KBM-7 (cell line): ENCODE results near the gene PTMA.
"Not testable (repeated sequence)": the region's sequence is repeated elsewhere in the genome, so short reads cannot be mapped to it uniquely, and the experiment has no call there.

Experiments used
- DNase-seq: peaks from one replicate; pipeline ENCODE4 v3.0.0-alpha.2; 2015
- in situ Hi-C: fragments of 300-500 bp; cut with MboI; formaldehyde crosslinking; loops from 2 replicates; pipeline ENCODE4 v1.14.3; 2020; ENCODE audit warnings: low sequenced_read_pairs, low pct_unique_long_range_greater_than_20kb, mixed read lengths

PTMA gene

DNA sequence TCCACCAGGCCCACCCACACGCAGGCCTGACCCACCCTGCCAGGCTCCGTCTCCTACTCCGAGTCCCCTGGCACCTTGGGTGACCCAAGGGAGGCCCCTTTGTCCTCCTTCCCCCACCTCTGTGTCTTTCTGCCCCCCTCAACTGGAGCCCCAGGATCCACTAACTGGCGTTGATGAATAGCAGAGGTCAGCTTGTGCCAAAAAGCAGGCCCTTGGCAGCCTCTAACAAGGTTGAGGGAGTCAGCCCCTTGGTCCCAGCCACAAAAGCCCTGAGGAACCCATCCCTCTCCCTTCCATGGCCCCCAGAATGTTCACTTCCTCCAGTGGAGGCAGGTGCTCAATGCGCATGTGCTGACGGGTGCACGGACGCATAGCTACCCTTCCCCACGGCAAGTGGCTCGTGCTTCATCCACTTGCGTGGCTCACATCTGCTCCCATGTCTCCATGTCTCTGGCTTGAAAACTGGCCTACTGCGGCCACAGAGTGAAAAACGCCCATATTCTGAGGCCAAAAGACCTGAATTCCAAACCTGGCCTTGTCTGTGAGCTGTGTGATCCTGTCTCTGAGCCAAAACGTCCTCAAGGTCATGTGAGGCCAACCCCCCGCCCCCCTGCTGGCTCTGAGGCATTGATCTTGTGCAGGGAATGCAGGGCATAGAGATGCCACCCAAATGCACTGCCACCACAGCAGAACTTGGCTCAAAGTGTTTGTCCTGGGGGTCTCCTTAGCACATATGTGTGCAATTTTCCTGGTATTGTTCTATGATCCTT is 19.0 kb upstream of the PTMA start:
- DNase-seq: no peak
- in situ Hi-C loops: no loop called here

DNA sequence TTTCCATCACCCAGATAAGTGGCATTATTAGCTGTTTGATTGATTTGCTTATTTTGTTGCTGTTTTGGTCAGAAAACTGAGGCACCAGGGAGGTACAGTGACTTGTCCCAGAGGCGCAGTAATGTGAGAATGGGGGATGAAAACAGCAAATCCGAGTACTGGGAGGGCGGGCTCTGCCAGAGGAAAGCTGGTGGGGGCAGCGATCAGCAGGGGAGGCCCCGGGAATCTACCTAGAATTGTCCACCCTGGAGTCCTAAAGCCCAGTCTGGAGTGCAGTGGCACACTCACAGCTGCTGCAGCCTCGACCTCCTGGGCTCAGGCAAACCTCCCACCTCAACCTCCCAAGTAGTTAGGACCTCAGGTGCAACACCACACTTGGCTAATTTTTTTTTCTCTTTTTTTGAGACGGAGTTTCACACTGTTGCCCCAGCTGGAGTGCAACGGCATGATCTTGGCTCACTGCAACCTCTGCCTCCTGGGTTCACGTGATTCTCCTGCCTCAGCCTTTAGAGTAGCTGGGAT is 17.0 kb upstream of the PTMA start:
- no peak for DNase-seq
- in situ Hi-C loops: no loop called here

DNA sequence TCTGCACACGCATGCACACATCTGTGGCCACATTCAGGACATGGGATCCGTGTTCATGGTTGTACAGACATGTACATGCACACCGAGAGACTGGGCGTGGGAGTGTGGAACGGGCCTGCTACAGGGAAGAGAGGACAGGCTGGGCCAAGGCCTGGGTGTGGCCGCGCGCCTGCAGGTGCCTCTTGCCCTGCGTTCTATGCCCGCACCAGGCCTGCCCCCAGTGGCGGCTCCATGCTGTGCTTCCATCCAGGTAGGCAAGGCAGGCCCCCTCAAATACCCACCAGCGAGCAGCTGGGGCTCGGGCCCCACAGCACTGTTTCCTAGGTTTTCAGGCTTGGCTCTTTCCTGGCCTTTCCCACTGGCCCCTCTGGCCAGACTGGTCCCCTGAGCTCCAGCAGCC is 15.5 kb upstream of the PTMA start:
- no peak for DNase-seq
- in situ Hi-C loops: no loop called here

DNA sequence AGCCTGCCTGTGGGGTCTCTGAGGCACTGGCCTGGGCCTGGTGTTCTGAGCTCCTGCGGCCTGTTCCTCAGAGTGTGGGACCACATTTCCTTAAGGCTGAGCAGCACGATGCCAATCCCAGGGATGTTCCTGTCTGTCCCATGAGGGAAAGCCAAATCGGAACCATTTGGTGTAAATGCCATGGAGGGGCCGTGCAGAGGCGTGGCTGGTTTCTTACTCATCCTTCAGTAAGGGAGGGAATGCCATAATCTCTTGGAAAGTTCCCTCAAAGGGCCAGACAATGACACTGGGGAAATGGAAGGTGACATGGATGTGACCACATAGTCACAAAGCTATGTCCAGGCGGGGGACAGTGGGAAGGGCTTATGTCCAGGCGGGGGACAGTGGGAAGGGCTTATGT is 14.4 kb upstream of the PTMA start:
- in situ Hi-C loops: no loop called here
- no peak for DNase-seq

DNA sequence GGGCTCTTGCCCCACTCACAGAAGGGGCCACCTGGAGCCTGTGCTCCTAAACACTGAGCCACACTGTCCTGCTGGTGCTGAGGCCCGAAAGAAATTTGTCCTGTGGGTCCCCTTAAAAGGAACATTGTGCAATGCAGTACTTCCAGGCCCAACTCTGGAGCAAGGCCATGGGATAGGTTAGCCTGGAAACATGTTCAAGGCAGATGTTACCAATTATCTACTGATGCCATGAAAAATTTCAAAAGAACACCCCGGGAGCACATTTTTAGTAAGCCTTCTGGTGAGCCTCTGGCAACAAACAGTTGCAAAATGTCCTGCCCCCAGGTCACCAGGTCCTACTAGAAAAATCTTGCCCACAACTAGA is 12.3 kb upstream of the PTMA start:
- in situ Hi-C loops: no loop called here
- DNase-seq: no peak

DNA sequence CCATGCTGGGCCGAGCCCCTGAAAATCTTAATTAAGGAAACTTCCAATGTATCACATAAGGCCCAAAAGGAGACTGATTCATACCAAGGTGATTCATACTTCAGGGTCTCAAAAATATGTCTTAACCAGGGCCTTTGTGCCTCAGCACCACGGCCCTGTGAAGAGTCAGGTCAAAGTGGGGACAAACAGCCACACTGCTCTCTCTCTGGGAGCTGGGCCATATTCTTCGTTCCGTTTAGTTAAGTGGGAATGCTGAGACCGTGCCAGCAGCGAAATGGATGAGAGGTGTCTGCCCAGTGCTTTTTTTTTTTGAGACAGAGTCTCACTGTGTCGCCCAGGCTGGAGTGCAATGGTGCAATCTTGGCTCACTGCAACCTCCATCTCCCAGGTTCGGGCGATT is 9.3 kb upstream of the PTMA start:
- in situ Hi-C loops: no loop called here

DNA sequence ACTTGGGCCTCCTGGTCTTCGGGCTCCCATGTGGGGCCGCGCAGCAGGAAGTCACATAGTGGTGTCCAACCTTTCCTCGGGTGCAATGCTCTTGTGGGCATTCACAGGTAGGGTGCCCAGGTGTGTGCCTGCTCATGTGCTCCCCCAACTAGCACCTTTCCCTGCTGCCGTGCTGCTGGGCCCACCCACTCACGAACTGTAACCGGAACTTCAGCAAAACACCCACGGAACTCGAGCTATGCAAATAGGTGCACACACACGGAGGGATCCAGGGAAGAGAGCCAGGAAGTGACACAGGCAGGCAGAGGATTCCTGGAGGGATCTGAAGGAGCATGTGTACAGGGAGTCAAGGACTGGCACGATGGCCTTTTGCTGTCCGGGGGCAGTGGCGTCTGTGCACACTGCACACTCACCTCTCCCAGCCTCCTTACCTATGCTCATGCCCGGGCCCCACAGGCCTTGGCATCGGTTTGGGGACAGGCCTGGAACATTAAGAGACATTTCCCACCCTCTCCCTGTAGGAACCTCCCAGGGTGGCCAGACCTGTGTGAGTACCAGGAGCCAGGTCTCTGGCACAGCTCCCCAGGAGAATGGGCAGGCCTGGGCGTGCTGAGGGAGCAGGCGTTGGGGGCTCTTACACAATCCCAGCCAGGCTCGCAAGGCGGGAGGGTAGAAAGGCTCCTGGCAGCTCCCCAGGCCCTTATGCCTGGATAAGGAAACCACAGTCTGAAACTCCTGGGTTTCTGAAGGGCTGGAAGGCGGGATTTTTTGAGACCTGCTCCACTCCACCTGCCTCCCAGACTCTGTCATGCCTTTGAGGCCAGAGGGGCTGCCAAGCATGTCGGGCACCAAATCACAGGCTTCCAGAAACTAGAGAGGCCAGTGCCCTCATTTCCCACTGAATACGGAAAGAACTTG is 6.6 kb upstream of the PTMA start:
- in situ Hi-C loops: no loop called here
- no peak for DNase-seq

More for the DNA sequence above, 9.3 kb upstream of the PTMA start:
- DNase-seq: no peak

DNA sequence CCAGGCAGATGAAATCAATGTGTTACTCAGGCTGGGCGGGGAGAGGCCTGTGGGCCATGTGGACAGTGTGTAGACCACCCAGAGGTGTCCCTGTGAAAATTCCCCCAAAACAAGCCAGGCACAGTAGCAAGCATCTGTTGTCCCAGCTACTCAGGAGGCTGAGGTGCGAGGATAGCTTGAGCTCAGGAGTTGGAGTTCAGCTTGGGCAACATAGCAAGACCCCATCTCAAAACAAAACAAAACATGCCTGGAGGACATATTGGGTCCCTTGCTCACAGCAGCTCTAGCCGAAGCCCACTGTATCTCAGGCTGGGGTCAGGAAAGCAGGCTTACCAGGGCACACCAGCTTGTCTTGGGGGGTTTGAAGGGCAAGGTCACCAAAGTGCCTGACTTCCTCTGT is 4.3 kb upstream of the PTMA start:
- no peak for DNase-seq
- in situ Hi-C loops: no loop called here

DNA sequence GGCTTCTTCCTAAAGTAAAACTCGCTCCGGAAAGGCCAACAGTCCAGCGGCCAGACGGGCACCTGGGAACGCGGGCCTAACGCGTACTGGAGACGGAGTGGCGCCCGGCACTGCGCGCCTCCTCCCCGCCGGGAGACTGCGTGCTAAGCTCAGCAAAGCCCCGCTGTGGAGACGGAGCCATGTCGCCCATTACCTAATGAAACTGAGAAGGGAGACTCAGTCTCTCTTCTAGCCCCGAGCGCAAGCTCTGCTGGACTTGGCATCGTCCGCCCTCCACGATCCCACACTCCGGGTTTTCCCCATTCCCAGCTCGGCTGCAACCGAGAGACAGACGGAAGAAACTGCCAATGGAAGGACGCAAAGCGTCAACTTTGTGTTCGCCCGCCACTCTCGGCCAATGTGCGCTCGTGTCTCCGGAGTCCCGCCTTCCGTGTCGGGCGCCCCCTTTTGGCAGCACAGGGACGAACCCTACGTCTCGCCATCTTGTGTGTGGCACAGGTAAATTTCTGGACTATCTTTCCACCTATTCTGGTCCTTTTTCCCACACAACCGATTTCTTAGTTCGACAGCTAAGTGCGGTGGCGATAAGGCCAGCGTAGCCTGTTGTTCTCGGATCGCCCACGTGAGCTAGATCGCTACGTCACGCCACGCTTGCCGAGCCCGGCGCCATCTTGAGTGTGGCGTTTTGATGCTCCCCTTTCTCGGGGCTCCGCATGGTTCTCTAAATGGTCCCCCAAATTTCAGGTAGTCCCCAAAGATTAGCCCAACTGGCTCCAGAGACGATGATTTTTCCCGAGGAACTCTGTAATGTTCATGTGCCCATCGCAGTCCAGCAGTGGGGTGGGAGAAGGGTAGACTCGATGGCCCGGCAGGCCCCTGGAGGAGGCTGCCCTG is 1.3 kb upstream of the PTMA start:
- DNase-seq: peak; percentile 98
- in situ Hi-C loops: no loop called here

DNA sequence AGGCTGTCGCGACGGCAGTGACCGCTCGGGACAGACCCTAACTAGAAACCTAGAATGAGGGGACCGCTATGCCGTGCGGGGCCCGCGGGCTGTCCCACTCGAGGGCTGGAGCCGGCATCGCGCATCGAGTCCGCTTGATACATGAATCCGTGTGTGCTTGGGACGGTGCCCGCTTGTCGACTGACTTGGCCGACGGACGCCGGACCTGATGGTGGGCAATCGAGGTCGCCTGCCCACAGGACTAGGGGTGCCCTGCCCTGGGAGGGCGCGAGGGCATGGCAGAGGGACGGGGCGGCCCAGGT is 749 bp upstream of the PTMA start:
- in situ Hi-C loops: no loop called here
- no peak for DNase-seq

DNA sequence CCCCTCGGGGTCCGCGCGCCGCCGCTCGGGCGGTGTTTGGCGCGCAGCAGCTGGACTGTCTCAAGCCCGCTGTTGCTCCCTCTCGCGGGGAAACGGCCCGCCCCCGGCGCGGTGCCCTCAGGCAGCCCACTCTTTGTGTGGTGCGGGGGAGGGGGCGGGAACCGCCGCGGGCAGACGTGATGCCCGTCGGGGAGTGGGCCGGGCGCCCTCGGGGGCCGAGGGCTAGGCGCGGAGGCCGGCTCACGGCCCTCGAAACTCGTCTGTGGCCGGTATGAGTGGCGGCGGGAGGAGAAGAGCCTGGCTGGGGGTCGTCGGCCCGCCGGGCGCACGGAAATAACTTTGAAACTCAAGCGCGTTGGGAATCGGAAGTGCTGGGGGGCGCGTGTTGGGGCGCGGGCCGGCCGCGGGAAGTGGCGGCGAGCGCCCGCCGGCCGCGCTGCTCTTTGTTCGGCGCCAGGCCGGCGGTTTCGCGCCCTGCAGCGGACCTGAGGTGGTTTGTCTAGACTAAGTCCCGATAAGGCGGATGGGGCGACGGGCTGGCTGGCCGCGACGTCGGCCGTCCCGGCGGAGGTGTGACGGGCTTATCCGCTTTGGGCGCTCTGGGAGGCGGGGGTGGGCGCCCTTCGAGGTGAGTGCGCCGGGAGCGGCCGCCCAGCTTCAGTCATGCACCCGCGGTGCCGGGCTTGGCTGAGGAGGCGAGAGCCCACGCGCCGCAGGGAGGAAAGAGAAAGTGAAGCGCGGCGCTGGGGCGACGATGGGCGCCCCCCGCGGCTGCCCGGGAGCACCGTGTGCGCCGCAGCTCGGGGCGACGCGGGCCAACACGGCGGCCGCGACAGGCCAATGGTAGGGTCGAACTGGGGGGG is 679 bp downstream of the PTMA start:
- in situ Hi-C loops: no loop called here
- DNase-seq: no peak

DNA sequence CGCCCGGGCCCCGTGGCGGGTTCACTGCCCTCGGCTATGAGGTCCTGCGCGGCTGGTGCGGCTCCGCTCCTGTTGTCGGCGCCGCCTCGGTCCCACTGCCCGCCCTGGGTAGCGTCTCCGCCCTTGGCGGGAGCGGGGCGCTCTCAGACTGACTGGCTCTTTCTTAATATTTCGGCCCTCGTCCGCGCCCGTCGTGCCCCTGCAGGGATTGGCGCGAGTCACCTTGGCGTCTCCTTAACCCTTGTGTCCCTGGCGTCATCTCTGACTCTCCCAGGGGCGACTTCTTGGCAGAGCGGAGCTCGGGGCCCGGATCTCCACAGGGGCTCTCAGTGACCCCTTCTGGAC is 1.3 kb downstream of the PTMA start:
- DNase-seq: no peak
- in situ Hi-C loops: no loop called here

DNA sequence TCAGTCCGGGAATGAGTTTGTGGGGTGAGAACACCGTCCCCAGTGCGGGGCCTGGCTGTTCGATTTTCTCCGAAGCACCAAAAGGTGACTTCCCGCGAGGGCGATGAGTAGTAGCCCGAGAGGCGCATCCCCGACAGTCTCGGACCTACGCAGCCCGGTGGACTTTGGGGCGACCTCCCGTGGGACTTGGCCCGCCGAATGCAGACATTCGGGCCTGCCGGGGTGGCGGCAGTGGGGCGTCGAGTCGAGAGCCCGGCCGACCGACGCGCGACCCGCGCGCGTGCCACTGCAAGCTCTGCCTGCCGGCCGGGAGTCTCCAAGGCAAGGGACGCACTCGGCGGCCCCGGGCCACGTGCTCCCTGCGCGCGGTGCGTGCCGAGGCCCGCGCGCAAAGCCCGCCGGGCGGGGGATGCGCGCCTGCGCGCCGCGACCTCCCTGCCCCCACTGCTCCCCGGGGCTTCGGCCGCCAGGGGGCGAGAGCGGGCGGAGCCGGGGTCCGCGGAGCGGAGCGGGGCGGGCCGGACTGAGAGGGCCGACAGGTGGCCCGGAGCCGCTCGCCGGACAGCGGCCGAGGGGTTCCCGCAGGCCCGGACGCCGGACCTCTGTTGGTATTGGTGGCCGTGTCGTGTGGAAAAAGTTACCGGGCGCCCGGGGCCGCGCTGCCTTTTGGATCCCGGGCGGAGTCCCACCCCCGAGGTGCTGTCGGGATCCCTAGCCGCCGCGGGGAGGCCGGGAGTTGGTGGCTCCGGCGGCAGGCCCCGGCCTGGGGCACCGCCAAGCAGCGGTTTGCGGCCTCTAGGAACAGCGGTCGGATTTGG is 1.9 kb downstream of the PTMA start:
- in situ Hi-C loops: no loop called here
- DNase-seq: peak; percentile 68

DNA sequence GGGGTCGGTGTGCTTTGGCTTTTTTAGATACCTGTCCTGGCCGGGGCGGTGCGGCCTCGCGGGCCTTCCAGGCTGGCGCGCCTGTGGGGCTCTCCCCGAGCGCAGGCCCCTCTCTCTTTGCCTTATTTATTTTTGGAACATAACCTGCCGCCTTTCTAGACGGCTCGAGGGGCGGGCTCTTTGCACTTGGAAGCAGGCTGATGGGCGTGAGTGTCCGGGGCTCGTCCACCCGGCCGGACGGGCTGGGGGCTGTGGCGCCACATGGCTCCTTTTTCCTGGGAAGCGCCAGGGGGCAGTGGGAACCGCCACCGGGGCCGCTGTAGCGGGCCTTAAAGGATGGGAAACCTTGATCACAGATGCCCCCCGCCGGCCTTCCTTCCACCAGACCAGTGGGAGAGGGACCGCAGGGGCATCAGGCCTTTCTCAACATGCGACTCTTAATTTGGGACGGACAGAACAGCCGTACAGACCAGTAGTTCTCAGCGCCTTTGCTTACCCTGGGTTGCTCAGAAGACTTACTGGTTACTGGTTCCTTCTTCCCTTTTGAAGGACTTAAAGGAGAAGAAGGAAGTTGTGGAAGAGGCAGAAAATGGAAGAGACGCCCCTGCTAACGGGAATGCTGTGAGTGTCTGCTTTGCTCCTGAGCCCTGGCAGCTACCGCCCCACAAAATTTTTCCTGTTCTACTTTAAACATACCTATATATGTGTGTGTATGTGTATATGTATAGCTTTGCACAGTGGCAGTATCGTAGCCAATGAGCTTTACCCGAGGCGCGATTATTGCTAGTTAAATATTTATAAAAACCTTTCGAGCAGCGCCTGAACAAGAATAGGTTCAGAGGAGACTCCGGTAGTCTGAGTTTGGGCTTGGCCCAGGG is 2.7 kb downstream of the PTMA start:
- in situ Hi-C loops: no loop called here
- peak; percentile 61 for DNase-seq

DNA sequence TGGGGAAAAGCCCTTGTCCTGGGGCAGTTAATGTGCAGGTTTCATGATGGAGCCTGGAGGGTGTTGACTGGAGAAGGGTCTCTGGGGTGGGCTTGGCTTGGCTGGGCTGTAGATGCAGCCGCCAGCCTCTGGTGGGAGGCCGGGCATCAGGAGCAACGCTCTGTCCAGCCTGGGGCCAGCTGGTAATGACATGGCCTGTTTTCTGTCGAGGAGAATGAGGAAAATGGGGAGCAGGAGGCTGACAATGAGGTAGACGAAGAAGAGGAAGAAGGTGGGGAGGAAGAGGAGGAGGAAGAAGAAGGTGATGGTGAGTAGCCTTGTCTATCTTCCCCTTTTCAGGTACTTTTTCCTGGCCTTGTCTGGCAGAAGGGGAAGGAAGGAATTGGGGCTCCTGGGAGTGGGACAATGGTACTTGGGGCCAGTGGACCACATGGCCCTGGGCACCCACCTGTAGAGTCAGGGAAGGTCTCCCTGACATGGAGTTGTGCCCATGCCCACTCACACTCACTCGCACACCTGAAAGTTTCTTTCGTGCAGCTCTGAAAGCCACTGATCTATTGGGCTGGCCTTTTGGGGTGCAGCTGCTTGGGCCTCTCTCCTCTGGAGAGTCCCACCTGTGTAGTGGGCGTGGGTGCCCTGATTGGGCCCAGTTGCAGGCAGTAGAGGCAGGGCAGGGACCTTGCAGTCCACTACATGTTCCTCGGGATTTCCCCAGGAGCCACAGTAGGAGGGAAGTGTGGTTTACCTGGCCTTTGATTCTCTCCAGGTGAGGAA is 3.5 kb downstream of the PTMA start:
- in situ Hi-C loops: no loop called here
- no peak for DNase-seq

DNA sequence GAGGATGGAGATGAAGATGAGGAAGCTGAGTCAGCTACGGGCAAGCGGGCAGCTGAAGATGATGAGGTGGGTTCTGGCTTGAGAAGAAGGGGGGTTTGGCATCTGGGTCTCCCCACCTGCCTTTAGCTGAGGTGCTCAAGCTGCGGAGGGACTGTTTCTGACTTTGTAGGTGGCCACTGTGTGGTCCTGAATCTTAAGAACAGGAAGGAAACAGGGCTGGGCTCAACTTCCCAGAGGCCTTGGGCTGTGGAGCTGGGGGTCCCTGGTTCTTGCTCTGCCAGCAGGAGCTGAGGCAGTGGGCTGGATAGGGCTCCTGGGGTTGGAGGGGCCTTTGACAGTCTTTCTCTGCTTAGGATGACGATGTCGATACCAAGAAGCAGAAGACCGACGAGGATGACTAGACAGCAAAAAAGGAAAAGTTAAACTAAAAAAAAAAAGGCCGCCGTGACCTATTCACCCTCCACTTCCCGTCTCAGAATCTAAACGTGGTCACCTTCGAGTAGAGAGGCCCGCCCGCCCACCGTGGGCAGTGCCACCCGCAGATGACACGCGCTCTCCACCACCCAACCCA is 4.2 kb downstream of the PTMA start:
- in situ Hi-C loops: not testable (repeated sequence)
- peak; percentile 35 for DNase-seq
